Left ventricle myocardium inferior (tissue), 1 donor: ENCODE results near the gene ZNF71. TPM values are rescaled to one million over a fixed set of nuclear protein-coding genes. Genes with fewer than 3 reads are reported as not detected.

ENCODE experiments used
- DNase-seq: peaks from one replicate; pipeline ENCODE4 v3.0.0-alpha.2; 2020
- H3K27ac ChIP-seq: fragments of 200-600 bp; replicated peaks from 2 replicates; pipeline ENCODE4 v1.8.0; 2021
- H3K27me3 ChIP-seq: fragments of 200-600 bp; 2 replicates; pipeline ENCODE4 v1.8.0; 2021; ENCODE audit warnings: low read depth
- H3K36me3 ChIP-seq: fragments of 200-600 bp; 2 replicates; pipeline ENCODE4 v1.8.0; 2021
- H3K4me1 ChIP-seq: fragments of 200-600 bp; 2 replicates; pipeline ENCODE4 v1.8.0; 2021
- H3K4me3 ChIP-seq: fragments of 200-600 bp; 2 replicates; pipeline ENCODE4 v1.8.0; 2021; ENCODE audit warnings: mild to moderate bottlenecking, moderate library complexity
- H3K9me3 ChIP-seq: fragments of 200-600 bp; replicated peaks from 2 replicates; pipeline ENCODE4 v1.8.0; 2021
- intact Hi-C: fragments of 100-400 bp; cut with micrococcal nuclease; formaldehyde crosslinking; loops from one replicate; pipeline ENCODE4 v1.11.0; 2022
- total RNA-seq: library from RNA; stranded (reverse); fragmentation: NEBNext Ultra II Directional; extraction: Animal tissue kit (Norgen Biotek cat#: 25700); gene quantifications from one replicate; pipeline ENCODE4 v1.2.1, GENCODE V29; 2021
- TF ChIP-seq, protein P1 (sequence below): fragments of 200-600 bp; IDR thresholded peaks from 2 replicates; pipeline ENCODE4 v1.8.0; 2021; ENCODE audit warnings: antibody characterized with exemption, mild to moderate bottlenecking, borderline replicate concordance
- donor health status: DM: no; HTN: yes; CAD: no; lungs with severe emphysema.

The ZNF71 gene
- total RNA-seq, 1 donor from 2014 or later: 5.8 TPM

DNA sequence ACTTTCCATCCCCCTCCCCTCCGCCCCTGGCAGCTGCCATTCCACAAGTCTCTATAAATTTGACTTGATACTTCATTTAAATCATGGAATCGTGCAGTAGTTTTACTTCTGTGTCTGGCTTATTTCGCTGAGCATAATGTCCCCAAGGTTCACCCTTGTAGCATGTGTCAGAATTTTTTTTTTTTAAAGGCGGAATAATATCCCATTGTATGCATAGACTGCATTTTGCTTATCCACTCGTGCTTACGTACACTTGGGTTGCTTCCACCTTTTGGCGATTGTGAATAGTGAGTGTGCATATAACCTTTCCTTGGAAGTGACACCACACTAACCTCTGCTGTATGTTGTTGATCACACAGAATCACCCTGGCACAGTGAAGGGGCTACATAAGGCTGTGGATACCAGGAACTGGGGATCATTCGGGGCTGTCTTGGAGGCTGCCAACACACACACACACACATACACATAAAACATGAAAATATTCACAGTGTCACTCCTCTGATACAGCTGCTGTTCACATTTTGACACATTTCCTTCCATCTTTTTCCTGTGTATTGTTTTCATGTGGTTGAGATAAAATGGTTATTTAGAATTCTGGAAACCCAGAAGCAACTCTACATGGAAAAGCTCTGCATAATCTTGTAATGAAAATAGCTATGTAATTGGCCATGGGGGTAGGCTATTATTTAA is 13.3 kb downstream of the ZNF71 start:
- Histone ChIP-seq H3K27ac (no peak overlapping the region), H3K9me3 (peaks cover 92% of the 10 kb centered on the region), H3K27me3 (no peaks in the 10 kb centered on the region), H3K36me3 (peaks cover 67% of the 10 kb centered on the region), H3K4me1 (peaks cover 13% of the 10 kb centered on the region), H3K4me3 (no peak overlapping the region)
- TF ChIP-seq, protein P1, sequence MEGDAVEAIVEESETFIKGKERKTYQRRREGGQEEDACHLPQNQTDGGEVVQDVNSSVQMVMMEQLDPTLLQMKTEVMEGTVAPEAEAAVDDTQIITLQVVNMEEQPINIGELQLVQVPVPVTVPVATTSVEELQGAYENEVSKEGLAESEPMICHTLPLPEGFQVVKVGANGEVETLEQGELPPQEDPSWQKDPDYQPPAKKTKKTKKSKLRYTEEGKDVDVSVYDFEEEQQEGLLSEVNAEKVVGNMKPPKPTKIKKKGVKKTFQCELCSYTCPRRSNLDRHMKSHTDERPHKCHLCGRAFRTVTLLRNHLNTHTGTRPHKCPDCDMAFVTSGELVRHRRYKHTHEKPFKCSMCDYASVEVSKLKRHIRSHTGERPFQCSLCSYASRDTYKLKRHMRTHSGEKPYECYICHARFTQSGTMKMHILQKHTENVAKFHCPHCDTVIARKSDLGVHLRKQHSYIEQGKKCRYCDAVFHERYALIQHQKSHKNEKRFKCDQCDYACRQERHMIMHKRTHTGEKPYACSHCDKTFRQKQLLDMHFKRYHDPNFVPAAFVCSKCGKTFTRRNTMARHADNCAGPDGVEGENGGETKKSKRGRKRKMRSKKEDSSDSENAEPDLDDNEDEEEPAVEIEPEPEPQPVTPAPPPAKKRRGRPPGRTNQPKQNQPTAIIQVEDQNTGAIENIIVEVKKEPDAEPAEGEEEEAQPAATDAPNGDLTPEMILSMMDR: no peak
- DNase-seq: no peak
- intact Hi-C loops: no loop called here

DNA sequence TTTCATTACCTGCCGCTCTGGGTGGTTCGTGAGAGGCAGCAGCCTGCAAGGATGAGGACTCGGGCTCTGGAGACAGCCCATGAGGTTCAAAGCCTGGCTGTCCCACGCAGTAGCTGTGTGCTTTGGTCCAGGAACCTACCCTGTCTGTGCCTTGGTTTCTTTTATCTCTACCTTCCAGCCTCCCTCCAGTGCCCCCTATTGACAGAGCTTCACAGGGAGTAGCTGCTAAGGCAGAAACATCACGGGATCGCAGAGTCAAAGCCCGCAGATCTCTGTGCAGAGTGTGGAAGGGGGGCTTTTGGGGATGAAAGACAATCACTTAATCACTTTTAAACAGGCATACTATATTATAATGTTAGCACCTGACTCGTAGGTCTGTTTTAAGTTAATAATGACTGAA is 16.2 kb downstream of the ZNF71 start:
- no peak for DNase-seq
- peaks cover 91% of the 10 kb centered on the region for H3K9me3 ChIP-seq
- TF ChIP-seq, protein P1: no peak

DNA sequence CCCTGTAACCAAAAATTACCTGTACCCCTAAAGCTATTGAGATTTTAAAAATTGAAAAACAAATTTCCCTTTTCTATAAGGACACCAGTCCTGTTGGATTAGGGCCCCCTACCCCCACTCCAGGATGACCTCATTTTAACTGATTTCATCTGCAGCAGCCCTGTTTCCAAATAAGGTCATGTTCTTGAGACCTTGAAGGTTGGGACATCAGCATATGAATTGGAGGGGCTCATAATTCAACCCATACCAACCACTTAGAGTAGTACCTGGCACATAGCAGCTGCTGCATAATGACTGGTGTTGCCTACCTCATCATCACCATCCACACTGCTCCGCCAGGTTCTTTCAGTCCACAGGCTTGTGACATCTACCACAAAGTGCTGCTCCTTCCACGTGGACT is 17.6 kb downstream of the ZNF71 start:
- H3K36me3 ChIP-seq: peaks cover 68% of the 10 kb centered on the region
- TF ChIP-seq, protein P1: no peak
- no peak for DNase-seq

More for the DNA sequence above, 16.2 kb downstream of the ZNF71 start:
- Histone ChIP-seq H3K4me3 (no peak overlapping the region), H3K4me1 (peaks cover 7% of the 10 kb centered on the region), H3K27ac (no peak overlapping the region), H3K27me3 (no peaks in the 10 kb centered on the region), H3K36me3 (peaks cover 59% of the 10 kb centered on the region)
- intact Hi-C loops: no loop called here

DNA sequence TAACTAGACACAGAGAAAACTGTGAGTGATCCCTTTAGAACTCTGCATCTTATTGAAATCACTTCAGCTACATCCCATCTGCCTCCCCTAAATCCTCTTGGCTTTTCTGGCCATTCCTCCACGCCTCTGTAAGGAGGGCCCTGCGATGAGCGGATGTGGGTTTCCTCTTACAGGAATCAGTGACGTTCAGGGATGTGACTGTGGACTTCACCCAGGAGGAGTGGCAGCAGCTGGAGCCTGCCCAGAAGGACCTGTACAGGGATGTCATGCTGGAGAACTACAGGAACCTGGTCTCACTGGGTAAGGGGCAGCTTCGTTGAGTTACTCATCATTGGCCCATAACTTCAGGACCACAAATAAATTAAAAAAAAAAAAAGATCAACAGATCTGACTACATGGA is 18.5 kb downstream of the ZNF71 start:
- DNase-seq: no peak
- H3K4me1 ChIP-seq: peaks cover 5% of the 10 kb centered on the region
- H3K27ac ChIP-seq: no peak overlapping the region
- TF ChIP-seq, protein P1: no peak
- peaks cover 90% of the 10 kb centered on the region for H3K9me3 ChIP-seq
- intact Hi-C loops: no loop called here
- no peak overlapping the region for H3K4me3 ChIP-seq
- peaks cover 74% of the 10 kb centered on the region for H3K36me3 ChIP-seq
- H3K27me3 ChIP-seq: no peaks in the 10 kb centered on the region

More for the DNA sequence above, 17.6 kb downstream of the ZNF71 start:
- Histone ChIP-seq H3K4me1 (peaks cover 7% of the 10 kb centered on the region), H3K9me3 (peaks cover 90% of the 10 kb centered on the region), H3K27ac (no peak overlapping the region), H3K4me3 (no peak overlapping the region), H3K27me3 (no peaks in the 10 kb centered on the region)
- intact Hi-C loops: no loop called here

DNA sequence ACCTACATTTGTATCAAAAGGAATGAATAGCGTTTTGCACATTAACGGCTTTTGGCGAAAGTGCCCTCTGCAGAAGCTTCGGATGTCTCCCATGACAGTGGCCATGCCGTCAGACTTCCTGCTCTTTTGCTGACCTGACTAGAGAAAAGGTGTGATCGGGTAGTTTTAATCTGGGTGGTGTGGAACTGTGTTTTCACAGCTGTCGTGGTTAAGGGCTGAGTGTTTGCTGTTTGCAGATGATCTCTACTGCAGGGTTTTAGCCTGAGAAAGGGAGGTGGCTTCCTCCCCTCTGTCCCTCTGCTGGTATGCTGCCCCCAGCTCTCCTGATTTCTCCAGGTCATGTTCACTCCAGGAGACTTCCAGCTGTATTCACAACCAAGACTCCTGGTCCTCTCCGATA is 22.4 kb downstream of the ZNF71 start:
- Histone ChIP-seq H3K27ac (no peak overlapping the region), H3K36me3 (peaks cover 82% of the 10 kb centered on the region), H3K4me3 (no peak overlapping the region), H3K9me3 (peaks cover 97% of the 10 kb centered on the region), H3K4me1 (no peaks in the 10 kb centered on the region), H3K27me3 (no peaks in the 10 kb centered on the region)
- intact Hi-C loops: no loop called here
- no peak for DNase-seq
- TF ChIP-seq, protein P1: no peak
